Left lung (tissue), 14 donors: ENCODE measurements around the gene TARS1. TPM values are rescaled to one million over a fixed set of nuclear protein-coding genes. Genes with fewer than 3 reads are reported as not detected.

Experiments used
- ATAC-seq: fragments of 200-7000 bp; cut with Tn5 transposase; one replicate; pipeline ENCODE4 v1.9.1; 2020; ENCODE audit warnings: moderate library complexity
- DNase-seq, 4 donors: peaks; one replicate each; pipeline ENCODE4 v3.0.0-alpha.2; 2013 to 2020
- H3K27ac ChIP-seq, 2 donors: fragments of 200-600 bp; sonication (generic) in 1 of 2; one replicate each; pipeline versions ENCODE4 v1.5.0 to v1.8.0; 2020 to 2021
- H3K27me3 ChIP-seq, 2 donors: fragments of 200-600 bp; sonication (generic) in 1 of 2; one replicate each; pipeline versions ENCODE4 v1.5.0 to v1.8.0; 2020 to 2021
- H3K36me3 ChIP-seq, 2 donors: fragments of 200-600 bp; sonication (generic) in 1 of 2; one replicate each; pipeline versions ENCODE4 v1.5.0 to v1.8.0; 2020 to 2021
- H3K4me1 ChIP-seq, 2 donors: fragments of 200-600 bp; one replicate each; pipeline ENCODE4 v1.8.0; 2021
- H3K4me3 ChIP-seq, 2 donors: fragments of 200-600 bp; sonication (generic) in 1 of 2; one replicate each; pipeline versions ENCODE4 v1.5.0 to v1.8.0; 2020 to 2021; ENCODE audit warnings: mild to moderate bottlenecking in 1 of 2
- H3K9me3 ChIP-seq, 2 donors: fragments of 200-600 bp; sonication (generic) in 1 of 2; one replicate each; pipeline versions ENCODE4 v1.5.0 to v1.8.0; 2020 to 2021
- intact Hi-C, 2 donors: fragments of 100-400 bp; cut with DNase I; formaldehyde crosslinking; loops; one replicate each; pipeline versions ENCODE4 v1.11.2 to v1.14.2; 2022
- long read RNA-seq, 12 donors: library from polyadenylated mRNA in 2 of 12; unstranded in 2 of 12; transcript quantifications; one replicate each; pipeline ENCODE4 v2.0.0 and lab custom pipeline, GENCODE V29; 2019 to 2026
- polyA plus RNA-seq, 6 donors: library from polyadenylated mRNA; unstranded; fragments of 120-200 nt; gene quantifications; one replicate each; pipeline ENCODE4 v1.2.1, GENCODE V29; 2013; ENCODE audit not compliant: insufficient read length in 6 of 6
- total RNA-seq, 2 donors: library from RNA; stranded (reverse); fragmentation: NEBNext Ultra II Directional; extraction: Animal tissue kit (Norgen Biotek cat#: 25700); gene quantifications; one replicate each; pipeline ENCODE4 v1.2.1, GENCODE V29; 2021
- TF ChIP-seq, protein P1 (sequence below), 2 donors: fragments of 200-600 bp; sonication (generic) in 1 of 2; IDR thresholded peaks; one replicate each; pipeline versions ENCODE4 v1.5.0 to v1.8.0; 2021; ENCODE audit warnings: antibody characterized with exemption in 2 of 2
- donor health status: DM: no; HTN: yes; CAD: no.
- donor health status: DM: no; HTN: no; CAD: no.

The TARS1 gene
- total RNA-seq, result 100 to 1,000 TPM in 1 of 2 donors, 10 to 100 TPM in 1; 94.6 to 118 TPM
- 100 to 1,000 TPM in 4 of 6 donors, 10 to 100 TPM in 2; 96.0 to 121 (median 105) TPM for polyA plus RNA-seq
- long read RNA-seq, donor 1, full-length matches to known transcripts, result 17 of 17 reads
- long read RNA-seq, donor 1, partial matches to known transcripts, result 0 of 17 reads
- long read RNA-seq, donor 1, other reads (novel, unspliced or antisense), result 0 of 17 reads
- long read RNA-seq, donor 2, full-length matches to known transcripts, result 28 of 28 reads
- long read RNA-seq, donor 2, partial matches to known transcripts, result 0 of 28 reads
- long read RNA-seq, donor 2, other reads (novel, unspliced or antisense), result 0 of 28 reads
- long read RNA-seq, donor 3, full-length matches to known transcripts, result 14 of 20 reads
- long read RNA-seq, donor 3, partial matches to known transcripts, result 6 of 20 reads
- long read RNA-seq, donor 3, other reads (novel, unspliced or antisense), result 0 of 20 reads
- long read RNA-seq, donor 4, full-length matches to known transcripts, result 2 of 15 reads
- long read RNA-seq, donor 4, partial matches to known transcripts, result 13 of 15 reads
- long read RNA-seq, donor 4, other reads (novel, unspliced or antisense), result 0 of 15 reads
- long read RNA-seq, donor 5, full-length matches to known transcripts, result 17 of 27 reads
- long read RNA-seq, donor 5, partial matches to known transcripts, result 10 of 27 reads
- long read RNA-seq, donor 5, other reads (novel, unspliced or antisense), result 0 of 27 reads
- long read RNA-seq, donor 6, full-length matches to known transcripts, result 13 of 13 reads
- long read RNA-seq, donor 6, partial matches to known transcripts, result 0 of 13 reads
- long read RNA-seq, donor 6, other reads (novel, unspliced or antisense), result 0 of 13 reads
- long read RNA-seq, donor 7, full-length matches to known transcripts, result 12 of 12 reads
- long read RNA-seq, donor 7, partial matches to known transcripts, result 0 of 12 reads
- long read RNA-seq, donor 7, other reads (novel, unspliced or antisense), result 0 of 12 reads
- long read RNA-seq, donor 8, full-length matches to known transcripts, result 16 of 16 reads
- long read RNA-seq, donor 8, partial matches to known transcripts, result 0 of 16 reads
- long read RNA-seq, donor 8, other reads (novel, unspliced or antisense), result 0 of 16 reads
- long read RNA-seq, donor 9, result 0 reads
- long read RNA-seq, donor 10, full-length matches to known transcripts, result 2 of 8 reads
- long read RNA-seq, donor 10, partial matches to known transcripts, result 6 of 8 reads
- long read RNA-seq, donor 10, other reads (novel, unspliced or antisense), result 0 of 8 reads
- long read RNA-seq, donor 11, full-length matches to known transcripts, result 13 of 13 reads
- long read RNA-seq, donor 11, partial matches to known transcripts, result 0 of 13 reads
- long read RNA-seq, donor 11, other reads (novel, unspliced or antisense), result 0 of 13 reads
- long read RNA-seq, donor 12, full-length matches to known transcripts, result 11 of 11 reads
- long read RNA-seq, donor 12, partial matches to known transcripts, result 0 of 11 reads
- long read RNA-seq, donor 12, other reads (novel, unspliced or antisense), result 0 of 11 reads

DNA sequence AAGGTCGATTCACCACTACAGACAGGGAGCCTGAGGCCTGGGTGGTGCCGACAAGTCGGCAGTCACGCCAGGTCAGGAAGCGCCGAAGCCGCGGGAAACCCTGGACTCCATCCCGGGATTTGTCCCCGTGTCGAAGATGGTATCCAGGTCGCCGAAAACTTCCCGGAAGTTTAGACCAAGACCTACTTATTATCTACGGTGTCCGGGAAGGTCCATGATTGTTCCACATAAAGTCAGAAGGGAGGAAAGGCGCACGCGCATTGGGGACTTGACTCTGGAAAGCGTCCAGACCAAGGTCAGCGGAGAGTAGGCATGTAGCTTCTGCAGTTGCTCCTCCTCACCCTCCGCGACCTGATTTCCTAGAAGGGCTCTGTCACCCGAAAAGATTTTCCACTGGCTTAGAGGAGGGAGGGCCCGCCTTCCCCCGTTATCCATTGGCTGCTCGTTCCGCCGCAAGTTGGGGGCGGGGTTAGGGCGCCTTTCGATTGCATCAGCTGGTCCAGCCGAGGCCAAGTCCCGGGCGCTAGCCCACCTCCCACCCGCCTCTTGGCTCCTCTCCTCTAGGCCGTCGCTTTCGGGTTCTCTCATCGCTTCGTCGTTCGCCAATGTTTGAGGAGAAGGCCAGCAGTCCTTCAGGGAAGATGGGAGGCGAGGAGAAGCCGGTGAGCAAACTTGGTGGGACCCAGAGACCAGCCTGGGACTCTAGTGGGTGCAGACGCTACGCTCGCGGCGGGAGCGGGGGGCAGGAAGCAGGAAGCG is at the start of gene TARS1:
TSS of gene TARS1 (plus strand) at position 484 of the 759 bp plus-strand sequence. CDS start at position 606, 122 bp downstream.
- peak within 1 kb of the TSS; percentile 72 to 93 for H3K4me3 ChIP-seq
- no peaks in the 10 kb centered on the region for H3K27me3 ChIP-seq
- H3K9me3 ChIP-seq, result no peaks in the 10 kb centered on the region
- DNase-seq (peak; percentile 95 to 100 (median 99)), ATAC-seq (peak; percentile 96)
- intact Hi-C loops, result no loop called here
- TF ChIP-seq, protein P1, sequence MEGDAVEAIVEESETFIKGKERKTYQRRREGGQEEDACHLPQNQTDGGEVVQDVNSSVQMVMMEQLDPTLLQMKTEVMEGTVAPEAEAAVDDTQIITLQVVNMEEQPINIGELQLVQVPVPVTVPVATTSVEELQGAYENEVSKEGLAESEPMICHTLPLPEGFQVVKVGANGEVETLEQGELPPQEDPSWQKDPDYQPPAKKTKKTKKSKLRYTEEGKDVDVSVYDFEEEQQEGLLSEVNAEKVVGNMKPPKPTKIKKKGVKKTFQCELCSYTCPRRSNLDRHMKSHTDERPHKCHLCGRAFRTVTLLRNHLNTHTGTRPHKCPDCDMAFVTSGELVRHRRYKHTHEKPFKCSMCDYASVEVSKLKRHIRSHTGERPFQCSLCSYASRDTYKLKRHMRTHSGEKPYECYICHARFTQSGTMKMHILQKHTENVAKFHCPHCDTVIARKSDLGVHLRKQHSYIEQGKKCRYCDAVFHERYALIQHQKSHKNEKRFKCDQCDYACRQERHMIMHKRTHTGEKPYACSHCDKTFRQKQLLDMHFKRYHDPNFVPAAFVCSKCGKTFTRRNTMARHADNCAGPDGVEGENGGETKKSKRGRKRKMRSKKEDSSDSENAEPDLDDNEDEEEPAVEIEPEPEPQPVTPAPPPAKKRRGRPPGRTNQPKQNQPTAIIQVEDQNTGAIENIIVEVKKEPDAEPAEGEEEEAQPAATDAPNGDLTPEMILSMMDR (IDR thresholded peaks at IDR 0.05), result no peak
- peak within 1 kb of the TSS; percentile 95 for H3K27ac ChIP-seq
- peaks cover 9 to 54% of the 10 kb centered on the region in 2 donors for H3K4me1 ChIP-seq
- H3K36me3 ChIP-seq, result peaks cover 0 to 10% of the 10 kb centered on the region in 2 donors

DNA sequence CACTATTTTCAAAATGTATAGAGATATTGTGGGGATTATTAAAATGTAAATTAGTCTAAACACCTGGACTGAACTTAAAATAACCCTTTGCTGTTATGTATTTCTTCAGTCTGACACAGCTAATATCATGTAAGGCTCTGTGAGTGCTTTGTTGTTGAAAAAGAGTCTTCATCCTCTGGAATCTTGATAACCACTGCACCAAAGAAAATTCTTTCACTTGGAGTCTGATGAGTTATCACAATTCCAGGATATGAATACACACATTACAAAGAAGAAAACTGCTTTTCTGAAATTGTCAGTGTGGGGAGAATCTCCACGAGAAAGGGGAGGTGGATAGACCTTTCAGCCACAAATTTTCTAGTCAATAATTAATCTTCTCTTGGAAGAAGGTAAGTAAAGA is 42.3 kb upstream of the TARS1 start:
- TF ChIP-seq, protein P1 (IDR thresholded peaks at IDR 0.05), result no peak
- ATAC-seq (no peak), DNase-seq (no peak)
- no peak overlapping the region for H3K27ac ChIP-seq
- no peaks in the 10 kb centered on the region for H3K36me3 ChIP-seq
- intact Hi-C loops, result no loop called here
- H3K4me1 ChIP-seq, result no peaks in the 10 kb centered on the region
- H3K27me3 ChIP-seq, result no peaks in the 10 kb centered on the region
- no peak overlapping the region for H3K4me3 ChIP-seq
- peaks cover 0 to 7% of the 10 kb centered on the region in 2 donors for H3K9me3 ChIP-seq

DNA sequence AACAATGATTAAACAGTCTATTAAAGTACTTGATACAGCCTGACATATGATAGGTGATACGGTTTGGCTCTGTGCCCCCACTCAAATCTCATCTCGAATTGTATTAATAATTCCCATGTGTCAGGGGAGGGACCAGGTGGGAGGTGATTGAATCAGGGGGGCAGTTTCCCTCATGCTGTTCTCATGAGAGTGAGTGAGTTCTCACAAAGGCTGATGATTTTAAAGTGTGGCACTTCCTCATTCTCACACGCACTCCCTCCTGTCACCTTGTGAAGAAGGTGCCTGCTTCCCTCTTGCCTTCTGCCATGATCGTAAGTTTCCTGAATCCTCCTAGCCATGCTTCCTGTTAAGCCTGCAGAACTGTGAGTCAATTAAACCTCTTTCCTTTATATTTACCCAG is 40.1 kb upstream of the TARS1 start:
- H3K9me3 ChIP-seq, result no peaks in the 10 kb centered on the region
- no peaks in the 10 kb centered on the region for H3K4me1 ChIP-seq
- no peak for ATAC-seq
- DNase-seq, result no peak
- no peak overlapping the region for H3K27ac ChIP-seq
- no peak overlapping the region for H3K4me3 ChIP-seq
- H3K36me3 ChIP-seq, result no peaks in the 10 kb centered on the region
- no peaks in the 10 kb centered on the region for H3K27me3 ChIP-seq
- TF ChIP-seq, protein P1 (IDR thresholded peaks at IDR 0.05), result no peak
- intact Hi-C loops, result no loop called here
